Measurements from ENCODE around the gene IDH2.

- no peak for TF ChIP-seq CTCF (IDR thresholded peaks at IDR 0.05)
- TF ChIP-seq EP300 (IDR thresholded peaks at IDR 0.05) = no peak
These were observed 39.1 kb downstream of the IDH2 start for GRCh38 chr15:90062973-90063769.

Measured in tibial nerve (tissue), 4 donors.